GM21717 (cell line): Measurements from ENCODE around the gene ANO10.

Experiments
- ATAC-seq: cut with Tn5 transposase; IDR thresholded peaks from one replicate; pipeline ENCODE4 v1.9.1; 2021; ENCODE audit warnings: mild to moderate bottlenecking, moderate library complexity; ENCODE audit not compliant: unreplicated experiment

ANO10 gene

GRCh38 chr3:43328653-43329052, 293.2 kb downstream of the ANO10 start:
- ATAC-seq = no peak

DNA sequence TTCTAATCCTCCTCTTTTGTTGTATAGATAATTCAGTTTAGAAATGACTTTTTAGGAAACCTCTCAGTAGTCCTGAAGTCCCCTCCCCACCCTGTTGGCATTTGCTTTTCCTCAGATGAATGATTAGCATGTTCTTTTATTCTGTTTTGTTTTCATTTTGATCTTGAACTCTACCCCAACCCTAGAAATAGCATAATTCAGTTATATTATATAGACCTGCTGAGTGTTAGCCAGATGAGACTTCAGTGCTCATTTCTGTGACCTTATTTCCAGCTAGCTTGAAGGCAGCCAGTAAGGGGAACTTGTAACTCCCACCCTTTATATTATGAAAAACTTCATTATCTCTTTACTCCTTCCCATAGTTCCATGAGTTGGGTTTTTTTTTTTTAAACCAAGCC, 294.2 kb downstream of the ANO10 start:
- no peak for ATAC-seq

DNA sequence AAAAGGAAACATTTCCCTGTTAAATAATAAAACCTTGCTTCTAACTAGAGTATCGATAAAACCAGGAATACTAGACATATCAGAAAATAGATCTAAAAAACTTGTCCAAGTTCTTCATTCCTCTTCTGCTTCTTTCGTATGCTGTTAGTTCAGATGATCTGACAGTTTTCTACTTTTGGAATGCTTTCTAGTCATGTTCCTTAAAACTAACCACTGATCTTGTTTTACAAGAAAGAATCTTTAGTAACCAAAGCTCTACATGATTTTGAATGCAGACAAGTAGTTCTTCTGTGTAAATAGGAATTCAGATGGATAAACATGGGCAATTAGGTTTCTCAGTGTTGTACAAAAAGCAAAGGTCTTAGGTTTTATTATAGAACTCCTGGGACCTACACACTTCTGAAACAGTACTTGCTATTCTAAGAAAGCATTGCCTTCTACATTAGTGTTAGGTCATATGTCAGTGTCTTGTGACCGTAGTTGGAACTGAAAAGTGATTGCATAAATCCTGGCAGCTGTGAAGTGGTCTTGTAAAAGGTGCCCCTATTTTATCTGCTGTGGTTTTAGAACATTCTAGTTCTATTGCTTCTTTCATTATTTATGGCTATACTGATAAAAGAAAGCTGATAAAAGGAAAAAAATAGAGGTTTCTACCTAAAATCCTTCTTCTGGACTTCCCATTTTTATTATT, 294.8 kb downstream of the ANO10 start:
- peak; percentile 44 for ATAC-seq

GRCh38 chr3:43323541-43323940, 298.3 kb downstream of the ANO10 start:
- no peak for ATAC-seq

DNA sequence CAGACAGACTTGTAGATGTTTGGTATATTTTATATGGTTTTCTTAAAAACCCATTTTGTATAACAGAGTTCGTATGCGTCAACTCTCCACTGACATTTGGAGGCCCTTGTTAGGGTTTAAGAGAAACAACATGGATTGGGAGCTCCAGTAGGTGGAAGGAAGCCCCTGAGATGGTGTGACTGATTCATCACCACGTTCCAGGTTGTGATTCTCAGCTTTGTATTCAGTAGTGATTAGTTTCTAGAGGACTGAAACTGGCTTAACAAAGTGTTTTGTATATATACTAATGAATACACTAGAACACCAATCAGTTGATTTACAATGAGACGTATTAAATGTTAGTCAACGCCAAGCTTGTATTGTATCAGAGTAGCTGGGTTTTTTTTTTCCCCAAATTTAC, 301.5 kb downstream of the ANO10 start:
- ATAC-seq = no peak

GRCh38 chr3:43319794-43320193, 302.0 kb downstream of the ANO10 start:
- no peak for ATAC-seq

DNA sequence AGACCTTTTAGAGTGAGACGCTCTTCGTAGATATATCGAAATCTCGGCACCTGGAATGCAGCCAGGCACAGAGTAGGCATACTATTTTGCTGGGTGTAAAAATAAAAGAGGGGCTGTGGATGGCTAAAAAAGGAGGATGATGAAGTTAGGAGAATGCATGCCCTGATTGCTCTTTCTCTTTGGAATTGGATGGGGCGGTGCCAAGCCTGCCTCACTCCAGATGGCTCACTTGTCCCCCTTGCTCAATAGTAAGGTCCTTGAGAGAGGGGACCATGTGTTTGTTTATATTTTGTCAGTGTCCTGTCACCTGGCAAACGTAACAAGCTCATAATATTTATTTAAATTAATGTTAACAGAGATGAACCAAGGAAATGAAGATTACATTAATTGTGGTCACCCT, 302.4 kb downstream of the ANO10 start:
- no peak for ATAC-seq

DNA sequence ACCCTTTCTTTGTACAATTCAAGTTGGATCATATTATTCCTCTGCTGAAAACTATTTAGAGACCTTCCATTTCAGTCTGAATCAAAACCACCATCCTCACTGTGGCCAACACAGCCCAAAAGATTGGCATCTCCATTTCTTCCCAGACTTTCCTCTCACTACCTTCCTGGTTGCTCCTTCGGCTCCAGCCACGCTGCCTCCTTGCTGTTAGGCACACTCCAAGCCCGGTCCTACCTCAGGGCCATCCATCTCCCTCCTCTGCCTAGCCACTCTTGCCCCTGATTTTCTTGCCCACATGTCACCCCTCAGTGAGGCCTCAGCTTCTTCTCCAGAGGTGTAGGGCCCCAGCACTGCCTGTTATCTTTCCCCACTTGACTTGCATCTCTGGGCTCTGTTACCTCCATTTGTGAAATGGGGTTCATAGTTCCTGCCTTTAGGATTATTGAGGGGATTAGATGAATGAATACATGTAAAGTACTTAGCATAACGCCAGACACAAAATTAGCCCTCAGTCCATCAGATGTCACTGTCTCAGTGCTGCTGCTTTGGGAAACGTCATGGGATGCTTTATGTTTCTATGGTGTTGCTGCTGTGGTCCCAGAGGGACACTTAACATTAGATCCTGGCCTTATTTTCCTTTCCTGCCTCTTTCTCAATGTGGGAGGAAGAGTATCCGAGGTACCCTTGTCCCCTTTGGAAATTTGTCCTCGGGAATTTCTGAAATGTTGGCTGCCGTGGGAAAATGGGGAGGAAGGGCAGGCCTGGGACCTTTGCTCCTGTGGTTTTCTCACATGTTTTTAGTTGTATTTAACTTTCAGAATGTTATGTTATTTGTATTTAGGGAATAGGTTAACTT, 304.1 kb downstream of the ANO10 start:
- no peak for ATAC-seq

- no peak for ATAC-seq
These were observed 304.9 kb downstream of the ANO10 start for GRCh38 chr3:43316783-43317460.
